ENCODE results near the gene EIF4G3. TPM values are rescaled to one million over a fixed set of nuclear protein-coding genes. Genes with fewer than 3 reads are reported as not detected.

EIF4G3 gene
- total RNA-seq, 1 donor from 2014 or later = 43.0 TPM

DNA sequence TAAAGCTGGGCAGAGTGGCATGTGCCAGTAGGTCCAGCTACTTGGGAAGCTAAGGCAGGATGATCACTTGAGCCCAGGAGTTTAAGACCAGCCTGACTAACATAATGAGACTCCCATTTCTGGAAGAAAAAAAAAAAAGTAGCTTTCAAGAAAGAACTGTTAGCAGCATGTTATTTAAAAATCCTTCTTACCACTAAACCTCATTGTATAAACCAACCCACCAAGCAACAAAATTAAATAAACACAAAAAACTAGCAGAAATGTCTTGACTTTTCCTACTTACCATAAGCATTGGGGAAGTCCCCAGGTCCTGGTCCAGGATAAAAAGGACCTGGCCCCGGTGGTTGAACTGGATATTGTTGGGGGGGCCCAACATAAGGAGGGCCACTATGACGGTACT, 196.6 kb downstream of the EIF4G3 start:
- intact Hi-C loops (cut with DNase I) = no loop called here

DNA sequence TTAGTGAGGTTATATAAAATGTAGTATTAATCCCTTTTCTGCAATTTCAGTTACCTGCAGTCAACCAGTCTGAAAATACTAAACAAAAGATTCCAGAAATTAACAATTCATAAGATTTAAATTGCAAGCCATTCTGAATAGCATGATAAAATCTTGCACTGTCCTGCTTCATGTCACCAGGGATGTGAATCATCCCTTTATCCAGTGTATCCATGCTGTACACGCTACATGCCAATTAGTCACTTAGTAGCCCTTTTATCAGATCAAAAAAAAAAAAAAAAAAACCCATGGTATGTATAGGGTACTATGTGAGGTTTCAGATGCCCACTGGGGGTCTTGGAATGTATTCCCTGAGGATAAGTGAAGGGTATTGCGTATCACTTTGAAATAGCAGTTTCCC, 198.3 kb downstream of the EIF4G3 start:
- H3K4me1 ChIP-seq = no peaks in the 10 kb centered on the region
- H3K27me3 ChIP-seq (ENCODE audit: low read depth) = no peaks in the 10 kb centered on the region
- DNase-seq (no peak), ATAC-seq (no peak)
- H3K4me3 ChIP-seq = no peak overlapping the region
- intact Hi-C loops (cut with DNase I) = no loop called here
- TF ChIP-seq, protein P1, sequence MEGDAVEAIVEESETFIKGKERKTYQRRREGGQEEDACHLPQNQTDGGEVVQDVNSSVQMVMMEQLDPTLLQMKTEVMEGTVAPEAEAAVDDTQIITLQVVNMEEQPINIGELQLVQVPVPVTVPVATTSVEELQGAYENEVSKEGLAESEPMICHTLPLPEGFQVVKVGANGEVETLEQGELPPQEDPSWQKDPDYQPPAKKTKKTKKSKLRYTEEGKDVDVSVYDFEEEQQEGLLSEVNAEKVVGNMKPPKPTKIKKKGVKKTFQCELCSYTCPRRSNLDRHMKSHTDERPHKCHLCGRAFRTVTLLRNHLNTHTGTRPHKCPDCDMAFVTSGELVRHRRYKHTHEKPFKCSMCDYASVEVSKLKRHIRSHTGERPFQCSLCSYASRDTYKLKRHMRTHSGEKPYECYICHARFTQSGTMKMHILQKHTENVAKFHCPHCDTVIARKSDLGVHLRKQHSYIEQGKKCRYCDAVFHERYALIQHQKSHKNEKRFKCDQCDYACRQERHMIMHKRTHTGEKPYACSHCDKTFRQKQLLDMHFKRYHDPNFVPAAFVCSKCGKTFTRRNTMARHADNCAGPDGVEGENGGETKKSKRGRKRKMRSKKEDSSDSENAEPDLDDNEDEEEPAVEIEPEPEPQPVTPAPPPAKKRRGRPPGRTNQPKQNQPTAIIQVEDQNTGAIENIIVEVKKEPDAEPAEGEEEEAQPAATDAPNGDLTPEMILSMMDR (IDR thresholded peaks at IDR 0.05) = no peak
- H3K9me3 ChIP-seq = no peaks in the 10 kb centered on the region
- H3K36me3 ChIP-seq = peaks cover 6% of the 10 kb centered on the region
- H3K27ac ChIP-seq = no peak overlapping the region

More for the DNA sequence above, 196.6 kb downstream of the EIF4G3 start:
- Histone ChIP-seq H3K4me3 (no peak overlapping the region), H3K27me3 (ENCODE audit: low read depth) (no peaks in the 10 kb centered on the region), H3K27ac (no peak overlapping the region), H3K9me3 (no peaks in the 10 kb centered on the region), H3K4me1 (no peaks in the 10 kb centered on the region), H3K36me3 (peaks cover 6% of the 10 kb centered on the region)
- TF ChIP-seq, protein P1 (IDR thresholded peaks at IDR 0.05) = no peak
- ATAC-seq (no peak), DNase-seq (no peak)

DNA sequence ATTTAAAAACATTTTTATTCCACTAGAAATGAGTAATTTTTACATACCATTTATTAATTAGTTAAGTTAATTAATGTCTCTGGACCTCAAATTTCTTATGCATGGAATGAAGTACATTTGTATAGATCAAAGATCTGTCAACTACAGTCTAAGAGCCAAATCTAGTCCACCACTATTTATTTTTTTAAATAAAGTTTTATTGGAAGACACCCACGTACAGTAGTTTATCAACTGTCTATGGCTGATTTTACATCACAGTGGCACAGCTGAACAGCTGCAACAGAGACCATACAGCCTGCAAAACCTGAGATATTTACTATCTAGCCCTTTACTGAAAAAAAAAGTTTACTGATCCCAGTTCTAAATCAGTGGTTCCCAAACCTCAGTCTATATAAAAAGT, 201.0 kb downstream of the EIF4G3 start:
- TF ChIP-seq, protein P1 (IDR thresholded peaks at IDR 0.05) = no peak
- Histone ChIP-seq H3K9me3 (no peaks in the 10 kb centered on the region), H3K36me3 (peaks cover 29% of the 10 kb centered on the region), H3K4me1 (no peaks in the 10 kb centered on the region), H3K27ac (no peak overlapping the region), H3K27me3 (ENCODE audit: low read depth) (no peaks in the 10 kb centered on the region), H3K4me3 (no peak overlapping the region)
- no peak for DNase-seq
- ATAC-seq = no peak
- intact Hi-C loops (cut with DNase I) = no loop called here

DNA sequence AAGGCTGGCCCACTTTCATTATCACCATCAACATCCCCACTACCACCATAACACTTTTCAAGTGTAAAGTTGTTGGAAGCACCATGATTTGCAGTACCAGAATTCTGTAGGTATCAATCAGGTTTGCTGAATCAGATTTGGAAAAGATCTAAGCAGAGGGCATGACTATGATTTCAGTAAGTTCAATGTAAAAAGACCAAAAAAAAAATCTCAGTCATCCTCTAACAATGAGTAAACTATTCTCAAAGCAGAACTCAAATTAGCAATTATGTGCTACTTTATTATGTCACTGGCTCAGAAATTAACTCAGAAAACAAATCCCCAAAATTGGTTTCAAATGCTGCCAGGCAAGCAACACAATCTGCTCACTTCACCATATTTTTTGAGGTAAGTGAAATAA, 201.7 kb downstream of the EIF4G3 start:
- Histone ChIP-seq H3K4me1 (no peaks in the 10 kb centered on the region), H3K36me3 (peaks cover 29% of the 10 kb centered on the region), H3K9me3 (no peaks in the 10 kb centered on the region), H3K27ac (no peak overlapping the region), H3K4me3 (no peak overlapping the region), H3K27me3 (ENCODE audit: low read depth) (no peaks in the 10 kb centered on the region)
- TF ChIP-seq, protein P1 (IDR thresholded peaks at IDR 0.05) = no peak
- ATAC-seq (no peak), DNase-seq (no peak)
- intact Hi-C loops (cut with DNase I) = no loop called here

DNA sequence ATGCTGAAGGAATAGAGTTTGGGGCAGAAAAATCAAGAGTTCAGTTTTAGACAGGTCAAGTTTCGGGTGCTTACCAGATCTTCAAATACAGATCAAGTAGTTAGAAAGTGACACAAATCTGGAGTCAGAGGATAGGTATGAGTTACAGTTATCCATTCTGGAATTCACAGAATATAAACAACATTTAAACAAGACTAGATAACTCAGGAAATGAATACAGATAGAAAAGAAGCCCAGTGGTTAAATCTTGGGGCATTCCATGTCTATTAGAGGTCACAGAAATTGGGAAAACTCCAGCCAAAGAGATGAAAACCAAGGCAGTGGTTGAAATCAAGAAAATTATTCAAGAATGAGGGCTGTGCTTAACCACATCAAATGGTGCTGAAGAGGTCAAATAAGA, 202.6 kb downstream of the EIF4G3 start:
- no peak overlapping the region for H3K27ac ChIP-seq
- H3K27me3 ChIP-seq (ENCODE audit: low read depth) = no peaks in the 10 kb centered on the region
- ATAC-seq (no peak), DNase-seq (no peak)
- intact Hi-C loops (cut with DNase I) = no loop called here
- H3K36me3 ChIP-seq = peaks cover 33% of the 10 kb centered on the region
- H3K4me1 ChIP-seq = no peaks in the 10 kb centered on the region
- no peaks in the 10 kb centered on the region for H3K9me3 ChIP-seq
- TF ChIP-seq, protein P1 (IDR thresholded peaks at IDR 0.05) = no peak
- H3K4me3 ChIP-seq = no peak overlapping the region

DNA sequence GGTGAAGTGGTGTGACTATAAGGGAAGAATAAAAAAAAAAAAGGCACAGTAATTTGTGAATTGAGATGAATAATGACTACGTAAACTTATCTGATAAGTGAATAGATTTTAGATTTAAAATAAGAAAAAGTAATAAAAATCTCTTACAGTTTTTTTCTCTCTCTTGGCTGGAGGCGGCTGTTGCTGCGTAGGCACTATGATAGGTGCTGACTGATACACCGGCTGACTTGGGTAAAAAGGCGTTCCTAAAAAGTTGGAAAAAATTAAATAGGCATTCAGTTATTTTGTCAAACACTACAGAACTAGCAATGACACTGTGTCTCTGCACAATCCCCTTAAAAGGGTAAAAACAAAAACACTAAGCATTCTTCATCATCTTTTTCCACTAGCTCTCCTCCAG, 203.8 kb downstream of the EIF4G3 start:
- Histone ChIP-seq H3K36me3 (peaks cover 43% of the 10 kb centered on the region), H3K9me3 (no peaks in the 10 kb centered on the region), H3K4me3 (no peak overlapping the region), H3K4me1 (no peaks in the 10 kb centered on the region), H3K27me3 (ENCODE audit: low read depth) (no peaks in the 10 kb centered on the region), H3K27ac (no peak overlapping the region)
- no peak for ATAC-seq
- TF ChIP-seq, protein P1 (IDR thresholded peaks at IDR 0.05) = no peak
- DNase-seq = no peak
- intact Hi-C loops (cut with DNase I) = no loop called here

All from lower lobe of right lung (tissue), 2 donors.